AG09319 (cell line): ENCODE data around the gene ATG101.
"Not testable (repeated sequence)": the region's sequence is repeated elsewhere in the genome, so short reads cannot be mapped to it uniquely, and the experiment has no call there.

Experiments used
- DNase-seq: peaks from one replicate; pipeline ENCODE4 v3.0.0-alpha.2; 2010; ENCODE audit warnings: low read depth; ENCODE audit errors: extremely low read depth
- TF ChIP-seq, protein P1 (sequence below): IDR thresholded peaks from 2 replicates; pipeline ENCODE4 v1.5.1; 2011; ENCODE audit warnings: low read depth, mild to moderate bottlenecking, inconsistent platforms, low read length, moderate library complexity

Gene ATG101

GRCh38 chr12:52117806-52118475, 48.2 kb downstream of the ATG101 start:
- not testable (repeated sequence) for DNase-seq

DNA sequence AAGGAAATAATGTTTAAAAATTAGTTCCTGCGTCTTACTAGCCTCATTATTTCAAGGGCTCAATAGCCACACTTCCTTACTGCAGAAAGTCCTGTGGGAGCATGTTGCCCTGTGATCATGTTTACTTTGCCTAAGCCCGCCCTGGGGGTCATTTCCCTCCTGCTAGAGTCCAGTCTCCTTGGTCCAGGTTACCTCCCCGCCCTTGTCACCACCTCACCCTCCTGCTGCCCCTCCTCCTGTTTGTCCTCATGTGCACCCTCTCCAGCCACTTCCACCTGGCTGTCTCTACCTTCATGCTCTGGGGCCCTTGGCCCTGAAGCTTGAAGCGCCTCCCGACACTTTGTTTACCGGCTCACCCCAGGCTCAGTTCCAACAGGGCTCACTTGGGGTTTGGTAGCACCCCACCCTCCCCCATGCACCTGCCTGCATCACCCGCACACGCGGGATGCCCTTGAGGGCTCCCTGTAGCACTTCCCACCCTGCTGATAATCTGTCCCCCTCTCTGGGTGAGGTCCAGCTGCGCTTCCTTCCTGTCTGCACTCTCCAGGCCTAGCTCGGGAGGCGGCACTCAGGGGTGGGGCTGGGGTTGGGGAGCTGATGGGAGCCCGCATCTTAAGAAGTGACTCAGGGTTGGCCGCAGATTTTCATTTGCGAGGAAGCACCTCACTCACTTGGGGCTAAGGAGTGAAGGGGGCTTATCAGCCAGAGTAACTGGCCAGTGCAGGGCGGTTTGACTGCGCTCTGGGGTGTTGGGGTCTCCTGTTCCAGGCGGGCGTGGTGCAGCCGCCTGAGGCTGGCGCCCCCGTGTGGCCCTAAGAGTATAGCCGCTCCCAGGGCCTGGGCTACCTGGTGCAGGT, 49.8 kb downstream of the ATG101 start:
- TF ChIP-seq, protein P1, sequence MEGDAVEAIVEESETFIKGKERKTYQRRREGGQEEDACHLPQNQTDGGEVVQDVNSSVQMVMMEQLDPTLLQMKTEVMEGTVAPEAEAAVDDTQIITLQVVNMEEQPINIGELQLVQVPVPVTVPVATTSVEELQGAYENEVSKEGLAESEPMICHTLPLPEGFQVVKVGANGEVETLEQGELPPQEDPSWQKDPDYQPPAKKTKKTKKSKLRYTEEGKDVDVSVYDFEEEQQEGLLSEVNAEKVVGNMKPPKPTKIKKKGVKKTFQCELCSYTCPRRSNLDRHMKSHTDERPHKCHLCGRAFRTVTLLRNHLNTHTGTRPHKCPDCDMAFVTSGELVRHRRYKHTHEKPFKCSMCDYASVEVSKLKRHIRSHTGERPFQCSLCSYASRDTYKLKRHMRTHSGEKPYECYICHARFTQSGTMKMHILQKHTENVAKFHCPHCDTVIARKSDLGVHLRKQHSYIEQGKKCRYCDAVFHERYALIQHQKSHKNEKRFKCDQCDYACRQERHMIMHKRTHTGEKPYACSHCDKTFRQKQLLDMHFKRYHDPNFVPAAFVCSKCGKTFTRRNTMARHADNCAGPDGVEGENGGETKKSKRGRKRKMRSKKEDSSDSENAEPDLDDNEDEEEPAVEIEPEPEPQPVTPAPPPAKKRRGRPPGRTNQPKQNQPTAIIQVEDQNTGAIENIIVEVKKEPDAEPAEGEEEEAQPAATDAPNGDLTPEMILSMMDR: peak; percentile 44
- no peak for DNase-seq

DNA sequence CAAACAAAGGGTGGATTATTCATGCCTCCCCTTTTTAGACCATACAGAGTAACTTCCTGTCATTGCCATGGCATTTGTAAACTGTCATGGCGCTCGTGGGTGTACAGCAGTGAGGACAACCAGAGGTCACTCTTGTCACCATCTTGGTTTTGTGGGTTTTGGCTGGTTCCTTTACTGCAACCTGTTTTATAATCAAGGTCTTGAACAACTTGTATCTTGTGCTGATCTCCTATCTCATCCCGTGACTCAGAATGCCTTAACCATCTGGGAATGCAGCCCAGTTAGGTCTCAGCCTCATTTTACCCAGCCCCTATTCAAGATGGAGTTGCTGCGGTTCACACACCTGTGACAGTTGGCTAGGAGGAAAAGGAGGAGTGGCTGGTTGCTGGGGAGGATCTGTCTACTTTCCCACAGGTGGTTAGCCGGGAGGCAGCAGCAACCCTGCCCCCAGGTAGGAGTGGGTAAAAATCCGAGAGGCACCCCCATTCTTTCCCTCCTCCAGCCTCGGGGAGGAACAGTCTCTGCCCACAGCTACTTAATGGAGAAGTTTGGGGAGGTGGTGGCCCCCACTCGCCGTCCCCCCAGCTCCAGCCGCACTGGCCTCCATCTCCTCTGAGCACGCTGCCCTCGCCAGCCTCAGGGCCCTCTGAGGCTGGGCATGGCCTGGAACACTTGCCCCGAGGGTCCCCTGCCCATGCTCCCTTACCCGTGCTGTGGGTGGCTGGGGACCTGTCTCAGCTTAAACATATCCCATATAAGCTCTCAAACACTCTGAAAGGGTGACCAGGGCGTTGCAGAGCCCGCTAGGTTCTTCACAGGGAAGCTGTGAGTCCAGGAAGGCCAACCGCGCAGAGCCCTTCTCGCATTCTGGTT, 51.4 kb downstream of the ATG101 start:
- TF ChIP-seq, protein P1: no peak
- DNase-seq: no peak

- DNase-seq: no peak
- TF ChIP-seq, protein P1: peak; percentile 72
Measured at GRCh38 chr12:52121824-52122539, 52.2 kb downstream of the ATG101 start.

- TF ChIP-seq, protein P1: no peak
- DNase-seq: no peak
Measured at GRCh38 chr12:52122540-52122871, 52.7 kb downstream of the ATG101 start.

DNA sequence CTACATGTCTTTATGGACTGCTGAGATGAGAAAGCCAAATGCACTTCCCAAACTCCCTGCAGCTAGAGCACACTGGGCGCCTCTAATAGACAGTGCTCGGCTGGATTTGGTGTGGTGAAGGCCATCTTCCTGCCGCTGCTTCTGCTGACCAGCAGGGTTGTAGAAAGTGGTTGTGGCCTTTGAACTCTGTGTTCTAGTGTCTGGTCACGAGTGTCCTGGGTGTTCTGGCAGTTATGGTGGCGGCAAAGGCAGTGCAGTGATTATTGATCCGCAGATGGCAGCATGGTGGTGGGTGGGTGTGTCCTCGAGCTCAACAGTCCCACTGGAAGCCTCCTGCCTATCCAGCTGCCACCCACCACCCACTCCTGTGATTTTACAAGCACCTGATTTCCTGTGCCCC, 53.1 kb downstream of the ATG101 start:
- DNase-seq: no peak
- TF ChIP-seq, protein P1: no peak

GRCh38 chr12:52123487-52124186, 53.9 kb downstream of the ATG101 start:
- TF ChIP-seq, protein P1: no peak
- DNase-seq: no peak
